8988T (cell line): ENCODE data around the gene OR7C2.

Experiments used
- DNase-seq: peaks from one replicate; pipeline ENCODE4 v3.0.0; 2011

Gene OR7C2

GRCh38 chr19:14979476-14980255 lies 38.4 kb downstream of the OR7C2 start, which contains the start of gene SLC1A6:
Gene SLC1A6, minus strand, starts transcription at chr19:14979864. Its CDS starts 6,954 bp downstream, at chr19:14972910.
- no peak for DNase-seq

- DNase-seq, result no peak
Observed at GRCh38 chr19:14985133-14985532, 43.8 kb downstream of the OR7C2 start.
